ENCODE measurements around the gene P2RY6. TPM values are rescaled to one million over a fixed set of nuclear protein-coding genes. Genes with fewer than 3 reads are reported as not detected.
A peak's percentile ranks its signal among the peaks of the same experiment; 100 is the strongest.

The P2RY6 gene
- total RNA-seq, 4 donors from 2014 or later: 0.78 to 2.8 (median 1.1) TPM; not detected in 1

DNA sequence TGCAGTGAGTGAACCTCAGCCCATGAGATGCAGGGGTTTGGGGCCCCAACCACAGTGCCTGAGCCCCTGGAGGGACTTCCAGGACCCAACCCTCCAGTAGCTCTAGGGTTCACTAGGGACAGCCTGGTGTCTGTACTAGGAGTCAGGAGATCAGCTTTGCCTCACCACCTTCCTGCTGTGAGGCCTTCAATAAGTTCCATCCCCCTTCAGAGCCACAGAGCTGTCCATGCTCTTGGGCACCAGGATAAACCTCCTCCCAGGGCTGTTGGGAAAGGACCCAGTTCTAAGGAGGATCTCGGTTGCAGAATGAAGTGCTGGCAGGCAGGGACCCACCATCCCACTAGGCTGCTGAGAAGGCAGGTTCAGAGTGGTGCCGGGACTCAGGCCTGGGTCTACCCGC lies 45.7 kb downstream of the P2RY6 start:
- in situ Hi-C loops (cut with MboI; ENCODE audit: low sequenced_read_pairs in 4 of 4): no loop called here
- no peak for ATAC-seq
- intact Hi-C loops (cut with DNase I; ENCODE audit: low total_unique reads): no loop called here
- H3K9me3 ChIP-seq: no peaks in the 10 kb centered on the region
- no peaks in the 10 kb centered on the region for H3K36me3 ChIP-seq
- H3K4me1 ChIP-seq: peaks cover 14 to 41% of the 10 kb centered on the region in 2 donors
- DNase-seq: no peak
- H3K27ac ChIP-seq: peak overlapping the region; percentile 0 to 81 (median 37)
- TF ChIP-seq, protein P1, sequence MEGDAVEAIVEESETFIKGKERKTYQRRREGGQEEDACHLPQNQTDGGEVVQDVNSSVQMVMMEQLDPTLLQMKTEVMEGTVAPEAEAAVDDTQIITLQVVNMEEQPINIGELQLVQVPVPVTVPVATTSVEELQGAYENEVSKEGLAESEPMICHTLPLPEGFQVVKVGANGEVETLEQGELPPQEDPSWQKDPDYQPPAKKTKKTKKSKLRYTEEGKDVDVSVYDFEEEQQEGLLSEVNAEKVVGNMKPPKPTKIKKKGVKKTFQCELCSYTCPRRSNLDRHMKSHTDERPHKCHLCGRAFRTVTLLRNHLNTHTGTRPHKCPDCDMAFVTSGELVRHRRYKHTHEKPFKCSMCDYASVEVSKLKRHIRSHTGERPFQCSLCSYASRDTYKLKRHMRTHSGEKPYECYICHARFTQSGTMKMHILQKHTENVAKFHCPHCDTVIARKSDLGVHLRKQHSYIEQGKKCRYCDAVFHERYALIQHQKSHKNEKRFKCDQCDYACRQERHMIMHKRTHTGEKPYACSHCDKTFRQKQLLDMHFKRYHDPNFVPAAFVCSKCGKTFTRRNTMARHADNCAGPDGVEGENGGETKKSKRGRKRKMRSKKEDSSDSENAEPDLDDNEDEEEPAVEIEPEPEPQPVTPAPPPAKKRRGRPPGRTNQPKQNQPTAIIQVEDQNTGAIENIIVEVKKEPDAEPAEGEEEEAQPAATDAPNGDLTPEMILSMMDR (IDR thresholded peaks at IDR 0.05 in 4 of 5, conservative IDR thresholded peaks at IDR 0.05 in 1 of 5): no peak
- TF ChIP-seq POLR2A (IDR thresholded peaks at IDR 0.05): no peak
- no peaks in the 10 kb centered on the region for H3K27me3 ChIP-seq
- no peak overlapping the region for H3K4me3 ChIP-seq

DNA sequence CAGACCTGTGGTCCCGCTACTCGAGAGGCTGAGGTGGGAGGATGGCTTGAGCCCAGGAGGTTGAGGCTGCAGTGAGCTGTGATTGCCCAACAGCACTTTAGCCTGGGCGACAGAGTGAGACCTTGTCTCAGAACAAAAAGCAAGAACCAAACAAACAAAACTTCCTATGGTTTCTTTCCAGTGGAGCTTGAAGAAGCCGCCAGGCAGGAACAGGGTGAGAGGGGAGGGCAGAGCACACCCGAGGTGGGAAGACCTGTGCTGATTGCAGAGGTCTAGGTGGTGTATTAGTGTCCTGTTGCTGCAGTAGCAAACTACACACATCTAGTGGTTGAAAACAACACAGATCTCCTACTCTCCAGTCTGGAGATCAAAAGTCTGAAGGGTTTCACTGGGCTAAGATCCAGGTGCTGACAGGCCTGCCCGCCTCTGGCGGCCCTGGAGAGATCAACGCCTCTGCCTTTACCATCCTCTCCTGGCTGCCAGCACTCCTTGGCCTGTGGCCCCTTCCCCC lies 46.4 kb downstream of the P2RY6 start:
- ATAC-seq: no peak
- peak overlapping the region in 3 of 4 donors; percentile 27 to 81 (median 47) for H3K27ac ChIP-seq
- no peaks in the 10 kb centered on the region for H3K9me3 ChIP-seq
- no peak for DNase-seq
- H3K27me3 ChIP-seq: no peaks in the 10 kb centered on the region
- no peak overlapping the region for H3K4me3 ChIP-seq
- H3K36me3 ChIP-seq: no peaks in the 10 kb centered on the region
- intact Hi-C loops (cut with DNase I; ENCODE audit: low total_unique reads): no loop called here
- TF ChIP-seq, protein P1 (IDR thresholded peaks at IDR 0.05 in 4 of 5, conservative IDR thresholded peaks at IDR 0.05 in 1 of 5): no peak
- TF ChIP-seq POLR2A (IDR thresholded peaks at IDR 0.05): no peak
- in situ Hi-C loops (cut with MboI; ENCODE audit: low sequenced_read_pairs in 4 of 4): no loop called here
- peaks cover 16 to 48% of the 10 kb centered on the region in 2 donors for H3K4me1 ChIP-seq

DNA sequence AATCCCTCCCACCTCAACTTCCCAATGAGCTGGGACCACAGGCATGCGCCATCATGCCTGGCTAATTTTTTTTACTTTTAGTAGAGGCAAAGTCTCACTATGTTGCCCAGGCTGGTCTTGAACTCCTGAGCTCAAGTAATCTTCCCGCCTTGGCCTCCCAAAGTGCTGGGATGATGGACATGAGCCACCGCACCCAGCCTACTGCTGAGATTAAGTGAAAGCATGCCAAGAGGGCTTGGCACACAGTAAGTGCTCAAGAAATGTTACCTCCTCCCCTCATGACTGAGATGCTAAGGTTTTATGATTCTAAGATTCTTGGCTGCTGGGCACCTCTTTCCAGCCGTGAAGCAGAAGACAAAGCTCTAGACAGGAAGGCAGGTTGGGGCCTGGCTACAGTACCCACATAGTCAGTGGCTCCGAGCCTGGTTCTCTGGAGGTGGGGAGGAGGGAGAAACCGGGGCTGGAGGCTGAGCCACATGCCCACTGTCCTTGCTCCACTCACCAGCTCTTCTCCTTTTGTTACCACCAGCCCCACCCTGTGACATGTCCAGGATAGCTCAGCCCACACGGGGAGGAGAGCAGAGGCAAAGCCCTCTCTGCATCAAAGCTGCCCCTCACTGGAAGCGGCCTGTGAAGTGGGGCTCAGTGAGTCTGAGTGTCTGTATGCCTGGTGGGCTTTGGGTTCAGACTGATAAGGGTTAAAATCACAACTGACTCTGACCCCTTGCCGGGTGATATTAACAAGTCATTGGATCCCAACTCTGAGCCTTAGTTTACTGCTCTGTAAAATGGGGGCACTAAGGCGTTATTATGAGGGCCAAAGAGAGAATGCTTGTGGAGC lies 48.8 kb downstream of the P2RY6 start:
- Histone ChIP-seq H3K4me3 (no peak overlapping the region), H3K36me3 (no peaks in the 10 kb centered on the region), H3K27ac (peak overlapping the region; percentile 66 to 74 (median 70)), H3K27me3 (no peaks in the 10 kb centered on the region), H3K4me1 (peaks cover 30 to 53% of the 10 kb centered on the region in 2 donors), H3K9me3 (no peaks in the 10 kb centered on the region)
- DNase-seq (no peak), ATAC-seq (no peak)
- in situ Hi-C loops (cut with MboI; ENCODE audit: low sequenced_read_pairs in 4 of 4): no loop called here
- TF ChIP-seq, protein P1 (IDR thresholded peaks at IDR 0.05 in 4 of 5, conservative IDR thresholded peaks at IDR 0.05 in 1 of 5): no peak
- no peak for TF ChIP-seq POLR2A (IDR thresholded peaks at IDR 0.05)
- intact Hi-C loops (cut with DNase I; ENCODE audit: low total_unique reads): no loop called here

DNA sequence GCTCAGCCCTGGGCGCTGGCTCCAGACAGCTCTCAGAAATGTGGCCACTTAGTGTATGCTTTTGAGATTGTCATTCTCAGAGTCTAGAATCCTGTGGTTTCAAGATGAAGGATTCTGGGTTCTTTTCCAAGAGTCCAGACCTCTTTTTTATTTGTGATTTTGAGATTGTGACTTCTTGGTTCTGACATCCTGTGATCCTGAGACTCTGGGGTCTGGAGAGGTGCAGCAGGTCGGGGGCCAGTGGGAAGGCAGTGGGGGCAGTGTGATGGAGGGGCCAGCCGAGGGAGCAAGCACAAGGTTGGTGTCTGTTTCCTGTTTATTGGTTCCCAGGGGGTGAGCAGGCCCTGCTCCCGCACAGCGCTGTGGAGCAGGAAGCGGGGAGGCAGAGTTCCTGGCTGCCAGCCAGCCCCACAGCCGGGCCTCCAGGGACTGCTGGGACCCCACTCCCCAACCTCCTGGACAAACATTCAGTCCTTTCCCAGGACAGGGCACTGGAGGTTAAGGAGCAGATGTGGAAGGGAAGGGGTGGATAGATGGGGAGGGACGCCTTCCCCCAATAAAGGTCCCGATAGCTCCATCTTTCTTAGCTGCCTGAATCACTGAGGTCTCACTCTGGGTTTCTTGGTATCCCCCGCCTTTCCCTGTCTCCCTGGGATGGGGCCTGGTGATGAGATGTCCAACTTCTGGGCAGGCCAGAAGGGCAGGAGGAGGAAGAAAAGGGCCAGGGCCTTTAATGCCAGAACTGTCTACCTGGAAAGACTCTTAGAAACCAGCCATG lies 49.7 kb downstream of the P2RY6 start:
- peak; percentile 7 to 34 for ATAC-seq
- H3K4me3 ChIP-seq: no peak overlapping the region
- intact Hi-C loops (cut with DNase I; ENCODE audit: low total_unique reads): no loop called here

More for the DNA sequence above, 49.7 kb downstream of the P2RY6 start:
- H3K9me3 ChIP-seq: no peaks in the 10 kb centered on the region
- peaks cover 29 to 47% of the 10 kb centered on the region in 2 donors for H3K4me1 ChIP-seq
- no peaks in the 10 kb centered on the region for H3K36me3 ChIP-seq
- no peak for DNase-seq
- H3K27ac ChIP-seq: peak overlapping the region; percentile 66 to 74 (median 70)
- no peak for TF ChIP-seq POLR2A (IDR thresholded peaks at IDR 0.05)
- TF ChIP-seq, protein P1 (IDR thresholded peaks at IDR 0.05 in 4 of 5, conservative IDR thresholded peaks at IDR 0.05 in 1 of 5): no peak
- no peaks in the 10 kb centered on the region for H3K27me3 ChIP-seq
- in situ Hi-C loops (cut with MboI; ENCODE audit: low sequenced_read_pairs in 4 of 4): no loop called here
